Fibroblast of villous mesenchyme (primary cell): ENCODE measurements around the gene ZNF277. TPM values are rescaled to one million over a fixed set of nuclear protein-coding genes. Genes with fewer than 3 reads are reported as not detected.

Source experiments
- DNase-seq: peaks from one replicate; pipeline ENCODE4 v3.0.0-alpha.2; 2010; ENCODE audit warnings: low read depth
- H3K4me3 ChIP-seq: 2 replicates; pipeline ENCODE4 v1.5.1; 2011; ENCODE audit warnings: low read depth, mild to moderate bottlenecking, low read length
- total RNA-seq: library from RNA; depleted of rRNA; stranded (reverse); fragments of >200 nt; gene quantifications from 2 replicates; pipeline ENCODE4 v1.2.3, GENCODE V29; 2012
- TF ChIP-seq, protein P1 (sequence below): IDR thresholded peaks from 2 replicates; pipeline ENCODE4 v1.5.1; 2012; ENCODE audit warnings: low read depth, mild to moderate bottlenecking, low read length; ENCODE audit not compliant: insufficient read depth

The ZNF277 gene
- total RNA-seq, 1 donor, result 29.8 TPM

DNA sequence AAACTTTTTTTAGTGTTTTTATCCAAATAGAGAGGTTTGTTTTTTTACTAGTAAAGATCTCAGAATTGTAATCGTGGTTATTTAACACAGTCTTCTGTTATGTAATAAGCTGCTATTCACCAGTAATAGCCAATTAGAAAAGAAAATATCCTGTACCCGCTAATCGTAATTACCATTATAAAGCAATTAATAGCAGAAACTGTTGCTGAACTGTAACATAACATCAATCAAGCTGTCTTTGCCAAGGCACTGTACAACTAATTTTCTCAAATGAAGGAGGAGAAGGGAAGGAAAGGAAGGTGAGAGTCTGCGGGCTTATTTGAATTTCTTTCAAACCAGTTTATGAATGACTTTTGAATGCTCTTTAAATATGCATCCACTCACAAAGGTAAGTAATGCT lies 9.3 kb downstream of the ZNF277 start:
- TF ChIP-seq, protein P1, sequence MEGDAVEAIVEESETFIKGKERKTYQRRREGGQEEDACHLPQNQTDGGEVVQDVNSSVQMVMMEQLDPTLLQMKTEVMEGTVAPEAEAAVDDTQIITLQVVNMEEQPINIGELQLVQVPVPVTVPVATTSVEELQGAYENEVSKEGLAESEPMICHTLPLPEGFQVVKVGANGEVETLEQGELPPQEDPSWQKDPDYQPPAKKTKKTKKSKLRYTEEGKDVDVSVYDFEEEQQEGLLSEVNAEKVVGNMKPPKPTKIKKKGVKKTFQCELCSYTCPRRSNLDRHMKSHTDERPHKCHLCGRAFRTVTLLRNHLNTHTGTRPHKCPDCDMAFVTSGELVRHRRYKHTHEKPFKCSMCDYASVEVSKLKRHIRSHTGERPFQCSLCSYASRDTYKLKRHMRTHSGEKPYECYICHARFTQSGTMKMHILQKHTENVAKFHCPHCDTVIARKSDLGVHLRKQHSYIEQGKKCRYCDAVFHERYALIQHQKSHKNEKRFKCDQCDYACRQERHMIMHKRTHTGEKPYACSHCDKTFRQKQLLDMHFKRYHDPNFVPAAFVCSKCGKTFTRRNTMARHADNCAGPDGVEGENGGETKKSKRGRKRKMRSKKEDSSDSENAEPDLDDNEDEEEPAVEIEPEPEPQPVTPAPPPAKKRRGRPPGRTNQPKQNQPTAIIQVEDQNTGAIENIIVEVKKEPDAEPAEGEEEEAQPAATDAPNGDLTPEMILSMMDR, result no peak
- no peak overlapping the region for H3K4me3 ChIP-seq
- DNase-seq, result no peak

- TF ChIP-seq, protein P1, result no peak
- no peak overlapping the region for H3K4me3 ChIP-seq
- DNase-seq, result no peak
Measured at GRCh38 chr7:112220877-112221434, 14.5 kb downstream of the ZNF277 start.

DNA sequence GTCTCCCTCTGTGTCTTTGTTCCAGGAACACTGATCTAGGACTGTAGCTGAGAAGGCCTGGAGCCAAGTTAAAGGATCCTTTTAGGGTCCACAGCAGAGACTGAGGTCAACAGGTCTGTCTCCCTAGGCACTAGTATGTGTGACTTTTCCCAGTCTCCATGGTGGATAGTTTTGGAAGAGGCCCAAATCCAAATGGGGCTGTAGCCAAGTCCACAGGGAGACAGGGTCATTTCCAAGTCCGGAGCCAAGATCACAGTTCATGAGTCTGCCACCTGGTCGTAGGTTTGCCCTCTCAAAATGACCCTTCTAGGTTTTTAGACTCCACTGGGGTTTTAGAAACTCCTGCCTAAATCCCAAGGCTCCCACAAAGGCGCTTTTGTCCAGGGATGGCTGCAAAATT lies 16.8 kb downstream of the ZNF277 start:
- TF ChIP-seq, protein P1, result no peak
- DNase-seq, result no peak
- no peak overlapping the region for H3K4me3 ChIP-seq

DNA sequence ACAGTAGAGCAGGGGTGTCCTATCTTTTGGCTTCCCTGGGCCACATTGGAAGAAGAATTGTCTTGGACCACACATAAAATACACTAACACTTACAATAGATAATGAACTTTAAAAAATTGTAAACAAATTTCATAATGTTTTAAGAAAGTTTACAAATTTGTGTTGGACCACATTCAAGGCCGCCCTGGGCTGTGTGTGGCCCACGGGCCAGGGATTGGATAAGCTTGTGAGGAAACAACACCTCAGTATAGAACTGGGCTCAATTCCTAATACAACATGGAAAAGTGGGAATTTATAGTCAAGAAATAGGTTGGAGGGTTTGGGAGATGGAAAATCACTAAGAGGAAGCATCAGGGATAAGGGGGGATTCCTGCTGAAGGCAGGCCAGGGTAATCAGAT lies 17.7 kb downstream of the ZNF277 start:
- DNase-seq, result no peak
- no peak overlapping the region for H3K4me3 ChIP-seq
- TF ChIP-seq, protein P1, result no peak

DNA sequence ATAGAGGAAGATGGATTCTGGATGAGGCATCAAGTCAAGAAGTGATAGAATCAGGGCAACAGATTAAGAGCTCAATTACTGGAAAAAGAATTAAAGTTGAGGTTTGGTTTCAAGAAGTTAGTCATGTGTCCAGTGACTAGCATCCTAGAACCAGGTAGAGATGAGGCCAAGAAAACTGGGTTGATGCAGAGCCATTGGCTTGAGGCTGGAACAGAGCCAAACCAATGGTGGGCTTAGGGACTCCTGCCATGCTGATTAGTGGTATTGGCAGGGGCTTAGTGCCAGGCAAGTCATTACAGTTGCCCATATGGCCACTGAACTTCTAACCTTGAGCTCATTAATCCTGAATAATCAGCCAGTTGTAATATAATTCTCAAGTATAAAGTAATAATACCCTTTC lies 18.5 kb downstream of the ZNF277 start:
- H3K4me3 ChIP-seq, result no peak overlapping the region
- DNase-seq, result no peak
- TF ChIP-seq, protein P1, result no peak

DNA sequence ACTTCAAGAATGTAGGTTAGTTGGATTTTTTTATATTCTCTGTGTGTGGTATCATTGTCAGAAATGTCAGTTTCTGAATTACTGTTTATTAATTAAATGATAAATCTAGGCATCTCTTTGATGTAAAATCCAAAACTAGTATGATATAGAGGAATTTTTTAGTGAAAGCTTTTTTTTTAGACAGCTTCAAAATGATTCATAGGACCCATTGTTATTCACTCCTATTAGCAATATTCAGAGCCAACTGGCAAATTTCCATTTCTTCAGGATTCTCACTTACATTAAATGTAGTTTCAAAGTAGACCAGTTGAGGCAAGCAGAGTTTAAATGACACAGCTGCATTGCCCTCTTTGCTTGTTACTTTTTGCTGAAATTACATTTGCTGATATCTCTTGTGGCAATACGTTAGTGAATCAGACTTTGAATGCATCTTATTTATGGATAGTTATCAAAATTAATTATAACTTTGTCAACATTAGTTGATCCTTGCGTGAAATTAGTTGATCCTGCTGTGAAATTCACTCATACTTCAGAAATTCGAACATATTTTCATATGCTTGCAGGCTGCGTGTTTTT lies 20.3 kb downstream of the ZNF277 start:
- no peak overlapping the region for H3K4me3 ChIP-seq
- no peak for DNase-seq
- TF ChIP-seq, protein P1, result no peak

GRCh38 chr7:112228632-112229031 lies 22.1 kb downstream of the ZNF277 start:
- no peak for DNase-seq
- H3K4me3 ChIP-seq, result no peak overlapping the region
- TF ChIP-seq, protein P1, result no peak
